Lung (tissue), 12 donors: ENCODE data around the gene KIAA1671. TPM values are rescaled to one million over a fixed set of nuclear protein-coding genes. Genes with fewer than 3 reads are reported as not detected.

Source experiments
- ATAC-seq: fragments of 200-7000 bp; cut with Tn5 transposase; one replicate; pipeline ENCODE4 v1.9.1; 2020; ENCODE audit warnings: moderate number of reproducible peaks; ENCODE audit not compliant: insufficient read depth, low FRiP score
- DNase-seq, 3 donors: peaks; one replicate each; pipeline ENCODE4 v3.0.0-alpha.2; 2013 to 2017
- H3K27ac ChIP-seq, 2 donors: one replicate each; pipeline ENCODE4 v1.5.1; 2013; ENCODE audit warnings: mild to moderate bottlenecking in 2 of 2, moderate library complexity in 2 of 2, control low read depth in 1 of 2, inconsistent platforms in 1 of 2, low read depth in 1 of 2, low read length in 1 of 2
- H3K27me3 ChIP-seq, 3 donors: one replicate each; pipeline ENCODE4 v1.5.1; 2013; ENCODE audit warnings: low read length in 2 of 3; ENCODE audit not compliant: control insufficient read depth in 3 of 3, insufficient read depth in 3 of 3
- H3K36me3 ChIP-seq, 4 donors: one replicate each; pipeline ENCODE4 v1.5.1; 2013; ENCODE audit warnings: low read length in 4 of 4, mild to moderate bottlenecking in 1 of 4, moderate library complexity in 1 of 4; ENCODE audit not compliant: control insufficient read depth in 4 of 4, insufficient read depth in 4 of 4
- H3K4me1 ChIP-seq, 5 donors: one replicate each; pipeline ENCODE4 v1.5.1; 2013; ENCODE audit warnings: low read length in 5 of 5, mild to moderate bottlenecking in 2 of 5, moderate library complexity in 1 of 5; ENCODE audit not compliant: control insufficient read depth in 5 of 5, insufficient read depth in 5 of 5
- H3K4me3 ChIP-seq: one replicate; pipeline ENCODE4 v1.5.1; 2013; ENCODE audit warnings: mild to moderate bottlenecking, control low read depth, moderate library complexity
- H3K9ac ChIP-seq, 2 donors: one replicate each; pipeline ENCODE4 v1.5.1; 2013; ENCODE audit warnings: low read length in 2 of 2, control low read depth in 1 of 2; ENCODE audit not compliant: insufficient read depth in 1 of 2
- H3K9me3 ChIP-seq, 4 donors: one replicate each; pipeline ENCODE4 v1.5.1; 2013; ENCODE audit warnings: low read length in 3 of 4, mild to moderate bottlenecking in 1 of 4, moderate library complexity in 1 of 4; ENCODE audit not compliant: control insufficient read depth in 4 of 4, insufficient read depth in 3 of 4
- CTCF ChIP-seq: IDR thresholded peaks from 2 replicates; pipeline ENCODE4 v1.5.1; 2012; ENCODE audit warnings: mild to moderate bottlenecking; ENCODE audit errors: control extremely low read depth, extremely low read depth
- WGBS, 2 donors: extraction: QIAGEN DNeasy Blood & Tissue Kit; methylation state at CpG; one replicate each; pipeline ENCODE4 v1.1.7; 2013; 5-methylcytosine and 5-hydroxymethylcytosine counted together
- polyA plus RNA-seq, 2 donors: library from polyadenylated mRNA; stranded (reverse); fragments of 200-250 nt; gene quantifications; one replicate each; pipeline ENCODE4 v1.2.1, GENCODE V29; 2013
- total RNA-seq, 2 donors: library from RNA; depleted of rRNA in 1 of 2; stranded (reverse); fragments of >200 nt in 1 of 2; gene quantifications; one replicate each; pipeline ENCODE4 v1.2.1, GENCODE V29; 2014 to 2021
- donor health status: control.
- donor health status: control.
- donor health status: Bipolar disorder and iron deficiency.
- donor health status: healthy.
- donor health status: DM: yes; HTN: yes; CAD: no.

Gene KIAA1671
- total and polyA plus RNA-seq, 4 donors, result 7.6 to 44.6 (median 24.0) TPM

- no peak overlapping the region for H3K27ac ChIP-seq
- no peak overlapping the region for H3K4me3 ChIP-seq
- no peak for DNase-seq
- peaks cover 0 to 3% (median 0%) of the 10 kb centered on the region in 4 donors for H3K9me3 ChIP-seq
- H3K27me3 ChIP-seq, result no peaks in the 10 kb centered on the region
- TF ChIP-seq CTCF, result no peak
- no peaks in the 10 kb centered on the region for H3K36me3 ChIP-seq
- no peaks in the 10 kb centered on the region for H3K4me1 ChIP-seq
- ATAC-seq, result no peak
- WGBS, 2 donors, result 80 to 85% methylated on average over 2 of the region's 2 CpGs
- H3K9ac ChIP-seq, result no peak overlapping the region
These were observed 263.7 kb downstream of the KIAA1671 start for GRCh38 chr22:25216230-25216629.

GRCh38 chr22:25219211-25219689, 266.7 kb downstream of the KIAA1671 start, which contains the start of gene CRYBB2:
CRYBB2 (plus strand) TSS chr22:25219639; CDS start chr22:25221430, 1,791 bp downstream.
- Histone ChIP-seq H3K9me3 (no peaks in the 10 kb centered on the region), H3K4me3 (no peak within 1 kb of the TSS), H3K4me1 (no peaks in the 10 kb centered on the region), H3K27ac (no peak within 1 kb of the TSS), H3K27me3 (no peaks in the 10 kb centered on the region), H3K36me3 (no peaks in the 10 kb centered on the region), H3K9ac (no peak within 1 kb of the TSS)
- ATAC-seq (no peak), DNase-seq (no peak)
- TF ChIP-seq CTCF, result no peak
- WGBS, 2 donors, result 91 to 93% methylated on average over 19 of the region's 19 CpGs

GRCh38 chr22:25219948-25220442, 267.5 kb downstream of the KIAA1671 start:
- Histone ChIP-seq H3K36me3 (no peaks in the 10 kb centered on the region), H3K4me1 (no peaks in the 10 kb centered on the region), H3K27ac (no peak overlapping the region), H3K9me3 (no peaks in the 10 kb centered on the region), H3K9ac (no peak overlapping the region), H3K27me3 (no peaks in the 10 kb centered on the region), H3K4me3 (no peak overlapping the region)
- ATAC-seq (no peak), DNase-seq (peak in 1 of 3 donors; percentile 7)
- 56 to 60% methylated on average over 4 of the region's 4 CpGs for WGBS, 2 donors
- TF ChIP-seq CTCF, result no peak

GRCh38 chr22:25221790-25222189, 269.3 kb downstream of the KIAA1671 start:
- Histone ChIP-seq H3K27me3 (no peaks in the 10 kb centered on the region), H3K9ac (no peak overlapping the region), H3K27ac (no peak overlapping the region), H3K4me3 (no peak overlapping the region), H3K36me3 (no peaks in the 10 kb centered on the region), H3K9me3 (no peaks in the 10 kb centered on the region), H3K4me1 (no peaks in the 10 kb centered on the region)
- no peak for TF ChIP-seq CTCF
- ATAC-seq (no peak), DNase-seq (no peak)
- WGBS, 2 donors, result 81 to 85% methylated on average over 8 of the region's 8 CpGs
